Skeletal muscle tissue (tissue), 4 donors: ENCODE measurements around the gene TCTN2. TPM values are rescaled to one million over a fixed set of nuclear protein-coding genes. Genes with fewer than 3 reads are reported as not detected.

Experiments
- H3K27ac ChIP-seq: one replicate; pipeline ENCODE4 v1.7.0; 2013; ENCODE audit warnings: mild to moderate bottlenecking, low read depth, low read length, inconsistent platforms
- H3K27me3 ChIP-seq, 3 donors: one replicate each; pipeline ENCODE4 v1.7.0; 2013; ENCODE audit warnings: low read length in 3 of 3; ENCODE audit not compliant: control insufficient read depth in 3 of 3, insufficient read depth in 3 of 3
- H3K36me3 ChIP-seq, 3 donors: one replicate each; pipeline ENCODE4 v1.7.0; 2013; ENCODE audit warnings: low read length in 3 of 3; ENCODE audit not compliant: control insufficient read depth in 3 of 3, insufficient read depth in 3 of 3
- H3K4me1 ChIP-seq, 3 donors: one replicate each; pipeline ENCODE4 v1.7.0; 2013; ENCODE audit warnings: low read length in 3 of 3, mild to moderate bottlenecking in 3 of 3; ENCODE audit not compliant: control insufficient read depth in 3 of 3, insufficient read depth in 3 of 3
- H3K4me3 ChIP-seq, 3 donors: one replicate each; pipeline ENCODE4 v1.7.0; 2013; ENCODE audit warnings: low read length in 3 of 3
- H3K9ac ChIP-seq, 3 donors: one replicate each; pipeline ENCODE4 v1.7.0; 2013; ENCODE audit warnings: low read length in 3 of 3, mild to moderate bottlenecking in 3 of 3, moderate library complexity in 2 of 3, low read depth in 1 of 3
- H3K9me3 ChIP-seq, 3 donors: one replicate each; pipeline ENCODE4 v1.7.0; 2013; ENCODE audit warnings: low read length in 3 of 3; ENCODE audit not compliant: control insufficient read depth in 3 of 3
- total RNA-seq: library from RNA; depleted of rRNA; stranded (reverse); fragments of >200 nt; gene quantifications from one replicate; pipeline ENCODE4 v1.2.3, GENCODE V29; 2014
- donor health status: Osteomylitis.

Gene TCTN2
- total RNA-seq, 1 donor from 2014 or later = 6.8 TPM

DNA sequence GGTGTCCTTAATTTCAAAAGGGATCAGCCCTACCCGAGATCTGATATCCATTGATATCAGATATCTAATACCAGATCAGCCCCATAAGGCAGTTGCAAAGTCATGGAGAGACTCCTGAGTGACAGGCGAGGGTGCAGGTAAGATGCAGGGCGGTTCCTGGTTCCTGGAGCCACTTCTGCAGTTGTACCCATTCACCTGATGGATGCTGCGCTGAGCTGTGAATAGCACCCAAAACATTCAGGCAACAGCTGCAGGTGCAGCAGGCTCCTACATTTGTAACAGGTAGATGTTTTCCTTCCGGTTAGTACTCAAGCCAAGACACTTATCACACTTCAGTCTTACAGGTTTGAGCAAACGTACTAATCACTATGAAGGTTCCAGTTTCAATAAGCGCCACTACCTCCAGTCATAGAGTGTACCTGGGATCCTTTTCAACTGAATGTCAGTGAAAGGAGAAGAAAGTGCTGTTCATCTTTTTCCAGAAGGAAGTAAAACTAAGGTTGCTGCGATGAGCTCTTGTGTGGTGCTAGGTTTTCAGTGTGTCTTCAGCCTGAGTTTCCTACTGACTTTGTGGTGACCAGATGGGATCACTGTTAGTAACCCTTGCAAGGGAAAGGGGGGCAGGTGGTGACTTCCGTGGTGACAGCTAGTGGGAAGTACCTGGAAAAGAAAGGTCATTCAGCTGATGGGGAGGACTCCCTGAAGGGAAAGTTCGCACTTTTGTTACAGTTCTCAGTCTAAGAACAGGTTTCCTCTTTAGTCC, 43.1 kb downstream of the TCTN2 start:
- Histone ChIP-seq H3K4me1 (peaks cover 16 to 26% (median 19%) of the 10 kb centered on the region in 3 donors), H3K9me3 (no peaks in the 10 kb centered on the region), H3K27ac (no peak overlapping the region), H3K9ac (peak overlapping the region in 1 of 3 donors; percentile 2), H3K27me3 (no peaks in the 10 kb centered on the region), H3K36me3 (no peaks in the 10 kb centered on the region), H3K4me3 (peak overlapping the region in 2 of 3 donors; percentile 14 to 82)

- H3K4me1 ChIP-seq = peaks cover 16 to 26% (median 19%) of the 10 kb centered on the region in 3 donors
- H3K27me3 ChIP-seq = no peaks in the 10 kb centered on the region
- H3K9me3 ChIP-seq = no peaks in the 10 kb centered on the region
- H3K4me3 ChIP-seq = no peak overlapping the region
- H3K36me3 ChIP-seq = peaks cover 4 to 6% (median 4%) of the 10 kb centered on the region in 3 donors
- H3K27ac ChIP-seq = no peak overlapping the region
- no peak overlapping the region for H3K9ac ChIP-seq
These were observed 44.3 kb downstream of the TCTN2 start for GRCh38 chr12:123715195-123715594.

GRCh38 chr12:123717350-123717749, 46.4 kb downstream of the TCTN2 start:
- Histone ChIP-seq H3K9me3 (no peaks in the 10 kb centered on the region), H3K36me3 (peaks cover 6 to 17% (median 13%) of the 10 kb centered on the region in 3 donors), H3K9ac (no peak overlapping the region), H3K27me3 (no peaks in the 10 kb centered on the region), H3K27ac (no peak overlapping the region), H3K4me1 (peaks cover 16 to 18% (median 16%) of the 10 kb centered on the region in 3 donors), H3K4me3 (no peak overlapping the region)

DNA sequence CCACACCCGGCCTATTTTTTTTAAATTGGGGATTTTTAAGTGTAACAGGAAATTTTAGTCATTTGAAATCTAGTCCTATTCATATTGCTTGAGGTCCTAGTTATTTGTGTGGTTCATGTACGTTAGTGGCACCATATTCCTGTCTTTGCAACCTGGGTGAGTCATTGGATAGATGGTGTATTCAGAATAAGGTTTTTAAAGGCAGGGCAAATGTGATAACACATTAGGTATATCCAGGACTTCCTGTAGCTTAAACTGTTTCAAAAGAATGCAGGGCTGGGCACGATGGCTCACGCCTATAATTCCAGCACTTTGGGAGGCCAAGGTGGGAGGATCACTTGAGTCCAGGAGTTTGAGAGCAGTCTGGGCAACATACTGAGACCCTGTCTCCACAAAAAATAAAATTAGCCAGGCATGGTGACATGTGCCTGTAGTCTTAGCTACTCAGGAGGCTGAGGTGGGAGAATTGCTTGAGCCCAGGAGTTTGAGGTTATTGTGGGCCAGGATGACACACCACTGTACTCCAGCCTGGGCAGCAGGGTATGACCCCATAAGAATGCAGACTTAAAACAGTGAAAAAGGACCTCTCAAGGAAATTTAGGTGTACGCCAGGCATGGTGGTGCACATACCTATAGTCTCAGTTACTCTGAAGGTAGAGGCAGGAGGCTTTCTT, 49.4 kb downstream of the TCTN2 start:
- Histone ChIP-seq H3K27ac (no peak overlapping the region), H3K4me1 (no peaks in the 10 kb centered on the region), H3K36me3 (peaks cover 13 to 25% (median 24%) of the 10 kb centered on the region in 3 donors), H3K9ac (no peak overlapping the region), H3K27me3 (no peaks in the 10 kb centered on the region), H3K9me3 (no peaks in the 10 kb centered on the region), H3K4me3 (no peak overlapping the region)

GRCh38 chr12:123721245-123721644, 50.3 kb downstream of the TCTN2 start:
- H3K27me3 ChIP-seq = no peaks in the 10 kb centered on the region
- H3K4me3 ChIP-seq = no peak overlapping the region
- no peaks in the 10 kb centered on the region for H3K4me1 ChIP-seq
- H3K9ac ChIP-seq = no peak overlapping the region
- no peak overlapping the region for H3K27ac ChIP-seq
- no peaks in the 10 kb centered on the region for H3K9me3 ChIP-seq
- peaks cover 16 to 32% (median 31%) of the 10 kb centered on the region in 3 donors for H3K36me3 ChIP-seq

DNA sequence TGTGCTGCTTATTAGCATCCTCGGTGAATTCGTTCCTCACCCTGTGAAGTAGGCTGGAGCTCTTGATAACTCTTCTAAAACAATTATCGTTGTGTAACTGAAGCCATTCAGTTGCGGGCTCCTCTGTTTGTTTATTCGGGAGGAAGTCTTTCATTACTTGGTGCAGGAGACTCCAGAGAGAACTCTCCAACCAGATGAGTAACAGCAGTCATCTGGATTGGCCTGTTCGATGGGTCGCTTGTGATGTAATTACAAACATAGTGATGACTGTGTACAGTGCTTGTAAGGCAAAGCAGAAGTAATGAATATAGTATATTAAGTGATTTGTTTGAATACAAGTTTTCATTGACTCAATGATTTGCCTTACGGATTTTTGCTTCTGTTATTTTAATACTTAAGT, 52.1 kb downstream of the TCTN2 start:
- H3K9me3 ChIP-seq = no peaks in the 10 kb centered on the region
- no peaks in the 10 kb centered on the region for H3K27me3 ChIP-seq
- H3K4me1 ChIP-seq = no peaks in the 10 kb centered on the region
- H3K4me3 ChIP-seq = no peak overlapping the region
- H3K27ac ChIP-seq = no peak overlapping the region
- peaks cover 22 to 42% (median 40%) of the 10 kb centered on the region in 3 donors for H3K36me3 ChIP-seq
- no peak overlapping the region for H3K9ac ChIP-seq

DNA sequence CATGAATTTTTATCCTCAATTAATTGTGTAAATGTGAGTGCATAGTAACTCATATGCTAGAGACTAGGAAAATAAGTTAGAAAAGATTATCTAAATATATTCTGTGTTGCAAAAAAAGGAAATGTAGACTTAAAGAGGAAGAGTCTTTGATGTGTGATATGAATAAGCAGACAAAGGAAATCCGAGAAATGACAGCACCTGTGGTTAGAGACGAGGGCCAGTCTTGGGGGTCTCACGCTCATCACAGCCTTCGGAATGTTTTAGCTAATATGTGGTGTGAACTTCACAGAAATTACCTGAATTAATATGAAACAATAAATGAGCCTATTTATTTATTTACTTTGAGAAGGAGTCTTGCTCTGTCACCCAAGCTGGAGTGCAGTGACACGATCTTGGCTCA, 52.9 kb downstream of the TCTN2 start:
- Histone ChIP-seq H3K27ac (no peak overlapping the region), H3K4me3 (no peak overlapping the region), H3K9me3 (no peaks in the 10 kb centered on the region), H3K27me3 (no peaks in the 10 kb centered on the region), H3K9ac (no peak overlapping the region), H3K36me3 (peaks cover 26 to 48% (median 44%) of the 10 kb centered on the region in 3 donors), H3K4me1 (no peaks in the 10 kb centered on the region)

- Histone ChIP-seq H3K27me3 (no peaks in the 10 kb centered on the region), H3K9ac (no peak overlapping the region), H3K4me3 (no peak overlapping the region), H3K4me1 (no peaks in the 10 kb centered on the region), H3K9me3 (no peaks in the 10 kb centered on the region), H3K36me3 (peaks cover 23 to 51% (median 36%) of the 10 kb centered on the region in 3 donors), H3K27ac (no peak overlapping the region)
These were observed 55.3 kb downstream of the TCTN2 start for GRCh38 chr12:123726244-123726643.

DNA sequence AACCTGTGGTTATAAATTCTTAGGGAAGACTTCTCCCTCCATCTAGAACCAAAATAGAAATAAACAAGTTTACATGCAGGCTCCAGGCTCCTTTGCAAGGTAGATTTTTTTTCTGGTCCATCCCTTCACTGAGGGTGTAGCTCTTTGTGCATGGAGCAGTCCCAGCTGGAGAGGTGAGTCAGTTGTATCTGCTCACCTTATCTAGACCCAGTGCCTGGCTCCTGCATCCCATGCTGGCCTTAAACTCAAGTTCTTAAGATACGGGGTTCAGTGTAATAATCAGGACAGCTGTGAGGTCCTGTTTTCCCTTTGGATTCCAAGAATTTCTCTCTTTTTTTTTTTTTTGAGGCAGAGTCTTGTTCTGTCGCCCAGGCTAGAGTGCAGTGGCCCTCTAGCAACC, 56.0 kb downstream of the TCTN2 start:
- no peak overlapping the region for H3K4me3 ChIP-seq
- peaks cover 23 to 59% (median 35%) of the 10 kb centered on the region in 3 donors for H3K36me3 ChIP-seq
- no peak overlapping the region for H3K9ac ChIP-seq
- no peaks in the 10 kb centered on the region for H3K27me3 ChIP-seq
- H3K4me1 ChIP-seq = no peaks in the 10 kb centered on the region
- H3K27ac ChIP-seq = no peak overlapping the region
- no peaks in the 10 kb centered on the region for H3K9me3 ChIP-seq

- Histone ChIP-seq H3K4me3 (no peak overlapping the region), H3K27me3 (no peaks in the 10 kb centered on the region), H3K4me1 (no peaks in the 10 kb centered on the region), H3K36me3 (peaks cover 26 to 58% (median 36%) of the 10 kb centered on the region in 3 donors), H3K27ac (no peak overlapping the region), H3K9me3 (no peaks in the 10 kb centered on the region), H3K9ac (no peak overlapping the region)
These were observed 57.0 kb downstream of the TCTN2 start for GRCh38 chr12:123727878-123728277.
